Smooth muscle cell (in vitro differentiated cells): ENCODE data around the gene VWA1. TPM values are rescaled to one million over a fixed set of nuclear protein-coding genes. Genes with fewer than 3 reads are reported as not detected.

Experiments
- DNase-seq: peaks from one replicate; lab custom pipeline; 2025; ENCODE audit not compliant: unreplicated experiment; lab: John Stamatoyannopoulos, UW
- H2AFZ ChIP-seq: fragments of 200-600 bp; sonication (generic); 2 replicates; pipeline ENCODE4 v1.6.0; 2016; ENCODE audit warnings: antibody characterized with exemption, low read depth, mild to moderate bottlenecking
- H3F3A ChIP-seq: fragments of 200-600 bp; sonication (generic); 2 replicates; pipeline ENCODE4 v1.6.0; 2017; ENCODE audit warnings: antibody characterized with exemption, low read depth
- H3K27ac ChIP-seq: fragments of 200-600 bp; sonication (generic); 2 replicates; pipeline ENCODE4 v1.5.1; 2016; ENCODE audit warnings: low read depth, mild to moderate bottlenecking
- H3K27me3 ChIP-seq: fragments of 200-600 bp; sonication (generic); 2 replicates; pipeline ENCODE4 v1.6.1; 2016; ENCODE audit warnings: low read depth, mild to moderate bottlenecking
- H3K36me3 ChIP-seq: fragments of 200-600 bp; sonication (generic); 2 replicates; pipeline ENCODE4 v1.5.1; 2016; ENCODE audit warnings: low read depth
- H3K4me1 ChIP-seq: fragments of 200-600 bp; sonication (generic); 2 replicates; pipeline ENCODE4 v1.5.1; 2016; ENCODE audit warnings: low read depth
- H3K4me2 ChIP-seq: fragments of 200-600 bp; sonication (generic); 2 replicates; pipeline ENCODE4 v1.6.0; 2016; ENCODE audit warnings: mild to moderate bottlenecking
- H3K4me3 ChIP-seq: fragments of 200-600 bp; sonication (generic); 2 replicates; pipeline ENCODE4 v1.5.1; 2016; ENCODE audit warnings: mild to moderate bottlenecking
- H3K79me2 ChIP-seq: fragments of 200-600 bp; sonication (generic); 2 replicates; pipeline ENCODE4 v1.6.0; 2016; ENCODE audit warnings: low read depth, mild to moderate bottlenecking
- H3K9ac ChIP-seq: fragments of 200-600 bp; sonication (generic); 2 replicates; pipeline ENCODE4 v1.6.0; 2016; ENCODE audit warnings: low read depth
- H3K9me3 ChIP-seq: fragments of 200-600 bp; sonication (generic); replicated peaks from 2 replicates; pipeline ENCODE4 v1.5.1; 2016; ENCODE audit warnings: low read depth
- H4K20me1 ChIP-seq: fragments of 200-600 bp; sonication (generic); 2 replicates; pipeline ENCODE4 v1.6.0; 2016; ENCODE audit warnings: low read depth
- CTCF ChIP-seq: fragments of 200-600 bp; sonication (generic); IDR thresholded peaks from 2 replicates; pipeline ENCODE4 v1.5.1; 2017; ENCODE audit warnings: borderline replicate concordance, mild to moderate bottlenecking, antibody characterized with exemption; ENCODE audit not compliant: insufficient read depth, poor library complexity, severe bottlenecking
- WGBS: methylation state at CpG from one replicate; pipeline ENCODE4 v1.1.7; 2016; ENCODE audit warnings: low lambda C conversion rate; 5-methylcytosine and 5-hydroxymethylcytosine counted together
- polyA plus RNA-seq: library from polyadenylated mRNA; unstranded; fragments of >200 nt; fragmentation: Nextera tagmentation; extraction: Ambion mirVana; gene quantifications from 2 replicates; pipeline ENCODE4 v1.2.1, GENCODE V29; 2016
- total RNA-seq: library from RNA; depleted of rRNA; stranded (reverse); fragments of >200 nt; gene quantifications from 2 replicates; pipeline ENCODE4 v1.2.3, GENCODE V29; 2014

Gene VWA1
- total and polyA plus RNA-seq, 2 experiments from 2014 or later, result 29.5 to 79.2 TPM

GRCh38 chr1:1398677-1399186 lies 36.8 kb upstream of the VWA1 start:
- H3K36me3 ChIP-seq, result no peaks in the 10 kb centered on the region
- H3K4me1 ChIP-seq, result peaks cover 7% of the 10 kb centered on the region
- peaks cover 18% of the 10 kb centered on the region for H3F3A ChIP-seq
- H3K4me3 ChIP-seq, result peak overlapping the region; percentile 97
- H3K9me3 ChIP-seq, result no peaks in the 10 kb centered on the region
- DNase-seq, result no peak
- H3K79me2 ChIP-seq, result peaks cover 75% of the 10 kb centered on the region
- H4K20me1 ChIP-seq, result peaks cover 7% of the 10 kb centered on the region
- H3K27ac ChIP-seq, result peak overlapping the region; percentile 61
- no peak overlapping the region for H2AFZ ChIP-seq
- TF ChIP-seq CTCF, result no peak
- H3K9ac ChIP-seq, result peak overlapping the region; percentile 96
- WGBS, result 2% methylated on average over 40 of the region's 54 CpGs
- H3K27me3 ChIP-seq, result no peaks in the 10 kb centered on the region
- peak overlapping the region; percentile 99 for H3K4me2 ChIP-seq

GRCh38 chr1:1399187-1399871 lies 36.2 kb upstream of the VWA1 start, which contains the start of gene CCNL2:
TSS of gene CCNL2 (minus strand) at chr1:1399335. CDS start at chr1:1399306, 29 bp downstream.
- peaks cover 69% of the 10 kb centered on the region for H3K79me2 ChIP-seq
- peak within 1 kb of the TSS; percentile 97 for H3K4me3 ChIP-seq
- peak within 1 kb of the TSS; percentile 96 for H3K9ac ChIP-seq
- DNase-seq, result peak; percentile 94
- H3F3A ChIP-seq, result peaks cover 21% of the 10 kb centered on the region
- peak within 1 kb of the TSS; percentile 80 for H3K27ac ChIP-seq
- H3K36me3 ChIP-seq, result no peaks in the 10 kb centered on the region
- peak within 1 kb of the TSS; percentile 99 for H3K4me2 ChIP-seq
- TF ChIP-seq CTCF, result peak; percentile 31
- peak within 1 kb of the TSS; percentile 1 for H2AFZ ChIP-seq
- peaks cover 7% of the 10 kb centered on the region for H3K4me1 ChIP-seq
- no peaks in the 10 kb centered on the region for H3K27me3 ChIP-seq
- under 1% methylated on average over 53 of the region's 86 CpGs for WGBS
- peaks cover 7% of the 10 kb centered on the region for H4K20me1 ChIP-seq
- H3K9me3 ChIP-seq, result no peaks in the 10 kb centered on the region

- H2AFZ ChIP-seq, result peak overlapping the region; percentile 1
- H4K20me1 ChIP-seq, result peaks cover 7% of the 10 kb centered on the region
These were observed 35.5 kb upstream of the VWA1 start for GRCh38 chr1:1399872-1400575.

More at GRCh38 chr1:1399872-1400575, 35.5 kb upstream of the VWA1 start:
- Histone ChIP-seq H3K36me3 (no peaks in the 10 kb centered on the region), H3K27ac (peak overlapping the region; percentile 80), H3K79me2 (peaks cover 67% of the 10 kb centered on the region), H3K4me3 (peak overlapping the region; percentile 97), H3F3A (peaks cover 23% of the 10 kb centered on the region), H3K4me1 (peaks cover 7% of the 10 kb centered on the region), H3K9me3 (no peaks in the 10 kb centered on the region), H3K4me2 (peak overlapping the region; percentile 99), H3K27me3 (no peaks in the 10 kb centered on the region), H3K9ac (peak overlapping the region; percentile 91)
- no peak for TF ChIP-seq CTCF
- WGBS, result 10% methylated on average over 34 of the region's 34 CpGs
- DNase-seq, result no peak
